A673 (cell line): ENCODE data around the gene SYT14.

Experiments
- CTCF ChIP-seq: fragments of 300-800, 200-600 bp; sonication (generic); conservative IDR thresholded peaks from 2 replicates; pipeline ENCODE4 v1.5.1; 2017; ENCODE audit warnings: low read depth, mild to moderate bottlenecking, antibody characterized with exemption, low read length, moderate library complexity, mixed read lengths
- EZH2 ChIP-seq: fragments of 200-600 bp; sonication (generic); IDR thresholded peaks from 2 replicates; pipeline ENCODE4 v1.6.1; 2017; ENCODE audit warnings: borderline replicate concordance, low read depth, mild to moderate bottlenecking, mixed read lengths, antibody characterized with exemption, low read length; ENCODE audit not compliant: poor library complexity, severe bottlenecking

- TF ChIP-seq CTCF (no peak), EZH2 (no peak)
Observed at GRCh38 chr1:209893751-209894150, 44.3 kb upstream of the SYT14 start.
